Left lung (tissue), 10 donors: ENCODE results near the gene TIMP3. TPM values are rescaled to one million over a fixed set of nuclear protein-coding genes. Genes with fewer than 3 reads are reported as not detected.

Experiments used
- ATAC-seq: fragments of 200-7000 bp; cut with Tn5 transposase; one replicate; pipeline ENCODE4 v1.9.1; 2020; ENCODE audit warnings: moderate library complexity
- DNase-seq, 4 donors: peaks; one replicate each; pipeline ENCODE4 v3.0.0-alpha.2; 2013 to 2020
- H3K27ac ChIP-seq, 2 donors: fragments of 200-600 bp; sonication (generic) in 1 of 2; one replicate each; pipeline versions ENCODE4 v1.5.0 to v1.8.0; 2020 to 2021
- H3K27me3 ChIP-seq, 2 donors: fragments of 200-600 bp; sonication (generic) in 1 of 2; one replicate each; pipeline versions ENCODE4 v1.5.0 to v1.8.0; 2020 to 2021
- H3K36me3 ChIP-seq, 2 donors: fragments of 200-600 bp; sonication (generic) in 1 of 2; one replicate each; pipeline versions ENCODE4 v1.5.0 to v1.8.0; 2020 to 2021
- H3K4me1 ChIP-seq, 2 donors: fragments of 200-600 bp; one replicate each; pipeline ENCODE4 v1.8.0; 2021
- H3K4me3 ChIP-seq, 2 donors: fragments of 200-600 bp; sonication (generic) in 1 of 2; one replicate each; pipeline versions ENCODE4 v1.5.0 to v1.8.0; 2020 to 2021; ENCODE audit warnings: mild to moderate bottlenecking in 1 of 2
- H3K9me3 ChIP-seq, 2 donors: fragments of 200-600 bp; sonication (generic) in 1 of 2; one replicate each; pipeline versions ENCODE4 v1.5.0 to v1.8.0; 2020 to 2021
- intact Hi-C, 2 donors: fragments of 100-400 bp; cut with DNase I; formaldehyde crosslinking; loops; one replicate each; pipeline versions ENCODE4 v1.11.2 to v1.14.2; 2022
- polyA plus RNA-seq, 6 donors: library from polyadenylated mRNA; unstranded; fragments of 120-200 nt; gene quantifications; one replicate each; pipeline ENCODE4 v1.2.1, GENCODE V29; 2013; ENCODE audit not compliant: insufficient read length in 6 of 6
- total RNA-seq, 2 donors: library from RNA; stranded (reverse); fragmentation: NEBNext Ultra II Directional; extraction: Animal tissue kit (Norgen Biotek cat#: 25700); gene quantifications; one replicate each; pipeline ENCODE4 v1.2.1, GENCODE V29; 2021
- TF ChIP-seq, protein P1 (sequence below), 2 donors: fragments of 200-600 bp; sonication (generic) in 1 of 2; IDR thresholded peaks; one replicate each; pipeline versions ENCODE4 v1.5.0 to v1.8.0; 2021; ENCODE audit warnings: antibody characterized with exemption in 2 of 2
- donor health status: DM: no; HTN: yes; CAD: no.
- donor health status: DM: no; HTN: no; CAD: no.

The TIMP3 gene
- total and polyA plus RNA-seq, 8 donors: 146 to 308 (median 162) TPM

DNA sequence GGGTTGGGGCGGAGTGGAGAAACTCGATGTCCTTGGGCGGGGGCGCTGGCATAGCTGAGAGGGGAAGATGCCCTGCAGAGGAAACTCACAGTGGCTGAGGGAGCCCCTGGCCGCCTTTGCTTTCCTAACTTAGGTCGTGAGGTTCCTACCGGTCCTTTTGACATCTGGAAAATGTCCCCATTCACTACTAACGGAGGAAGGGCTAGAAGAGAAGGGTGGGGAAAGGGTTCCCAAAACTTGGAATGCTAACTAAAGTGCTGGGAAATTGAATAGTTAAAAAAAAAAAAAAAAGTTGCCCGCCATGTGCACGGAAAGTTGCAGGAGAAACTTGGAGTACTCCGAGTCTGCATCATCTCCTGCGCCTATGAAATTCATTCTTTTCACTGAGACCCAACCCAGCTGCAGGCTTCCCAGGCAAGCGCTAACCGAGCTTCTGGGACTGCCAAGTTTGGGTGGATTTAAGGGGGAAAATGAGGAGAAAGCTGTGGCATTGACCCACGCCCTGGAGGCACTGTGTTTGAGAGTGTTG is 796 bp downstream of the TIMP3 start:
- DNase-seq: no peak
- H3K9me3 ChIP-seq: no peaks in the 10 kb centered on the region
- TF ChIP-seq, protein P1, sequence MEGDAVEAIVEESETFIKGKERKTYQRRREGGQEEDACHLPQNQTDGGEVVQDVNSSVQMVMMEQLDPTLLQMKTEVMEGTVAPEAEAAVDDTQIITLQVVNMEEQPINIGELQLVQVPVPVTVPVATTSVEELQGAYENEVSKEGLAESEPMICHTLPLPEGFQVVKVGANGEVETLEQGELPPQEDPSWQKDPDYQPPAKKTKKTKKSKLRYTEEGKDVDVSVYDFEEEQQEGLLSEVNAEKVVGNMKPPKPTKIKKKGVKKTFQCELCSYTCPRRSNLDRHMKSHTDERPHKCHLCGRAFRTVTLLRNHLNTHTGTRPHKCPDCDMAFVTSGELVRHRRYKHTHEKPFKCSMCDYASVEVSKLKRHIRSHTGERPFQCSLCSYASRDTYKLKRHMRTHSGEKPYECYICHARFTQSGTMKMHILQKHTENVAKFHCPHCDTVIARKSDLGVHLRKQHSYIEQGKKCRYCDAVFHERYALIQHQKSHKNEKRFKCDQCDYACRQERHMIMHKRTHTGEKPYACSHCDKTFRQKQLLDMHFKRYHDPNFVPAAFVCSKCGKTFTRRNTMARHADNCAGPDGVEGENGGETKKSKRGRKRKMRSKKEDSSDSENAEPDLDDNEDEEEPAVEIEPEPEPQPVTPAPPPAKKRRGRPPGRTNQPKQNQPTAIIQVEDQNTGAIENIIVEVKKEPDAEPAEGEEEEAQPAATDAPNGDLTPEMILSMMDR (IDR thresholded peaks at IDR 0.05): no peak
- intact Hi-C loops: loop anchor here in 1 of 2 donors (10.0 kb wide), 1 partner anchor 192 kb away; no protein-coding TSS in a partner anchor
- peaks cover 0 to 25% of the 10 kb centered on the region in 2 donors for H3K4me1 ChIP-seq
- H3K27me3 ChIP-seq: peaks cover 6 to 44% of the 10 kb centered on the region in 2 donors
- no peak for ATAC-seq
- peak overlapping the region; percentile 69 to 76 for H3K27ac ChIP-seq
- H3K36me3 ChIP-seq: no peaks in the 10 kb centered on the region
- H3K4me3 ChIP-seq: peak overlapping the region; percentile 56 to 65

DNA sequence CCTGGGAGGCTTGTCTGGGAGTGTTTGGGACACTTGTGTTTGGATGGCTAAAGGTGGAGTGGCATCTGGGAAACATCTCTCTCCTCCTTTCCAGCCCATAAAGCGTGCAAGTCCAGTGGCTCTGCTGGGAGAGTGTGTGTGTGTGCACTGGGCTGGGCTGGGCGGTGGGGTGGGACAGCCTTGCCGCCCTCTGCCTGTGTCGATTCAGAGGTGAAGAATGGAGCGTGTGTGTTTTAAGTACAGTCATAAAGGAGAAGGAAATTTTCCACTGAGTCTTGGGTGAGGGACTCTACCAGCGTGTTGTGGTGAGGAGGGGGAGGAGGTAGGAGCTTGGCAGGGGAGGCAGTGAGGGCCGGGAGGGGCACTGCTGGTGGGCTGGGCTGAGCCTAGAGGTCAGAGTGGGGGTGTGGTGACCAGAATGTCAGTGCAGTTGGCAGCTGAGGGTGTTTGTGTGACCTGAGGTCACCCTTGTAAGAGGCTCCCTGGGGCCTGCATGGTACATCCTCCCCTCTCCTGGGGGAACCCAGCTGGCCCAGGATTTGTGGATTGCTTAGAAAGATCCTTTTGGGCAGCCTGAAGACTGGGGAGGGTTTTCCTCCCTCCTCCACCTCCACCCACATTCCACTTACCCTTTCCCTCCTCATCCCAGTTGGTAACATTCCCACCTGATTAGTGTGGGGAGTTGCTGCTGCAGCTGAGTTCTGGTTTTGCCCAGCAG is 1.7 kb downstream of the TIMP3 start:
- Histone ChIP-seq H3K4me3 (peak overlapping the region; percentile 56 to 65), H3K27me3 (peaks cover 6 to 44% of the 10 kb centered on the region in 2 donors), H3K9me3 (no peaks in the 10 kb centered on the region), H3K27ac (peak overlapping the region; percentile 69 to 76), H3K36me3 (no peaks in the 10 kb centered on the region), H3K4me1 (peaks cover 0 to 32% of the 10 kb centered on the region in 2 donors)
- intact Hi-C loops: loop anchor here in 1 of 2 donors (10.0 kb wide), 1 partner anchor 192 kb away; no protein-coding TSS in a partner anchor
- TF ChIP-seq, protein P1 (IDR thresholded peaks at IDR 0.05): no peak
- ATAC-seq (peak; percentile 38), DNase-seq (no peak)

DNA sequence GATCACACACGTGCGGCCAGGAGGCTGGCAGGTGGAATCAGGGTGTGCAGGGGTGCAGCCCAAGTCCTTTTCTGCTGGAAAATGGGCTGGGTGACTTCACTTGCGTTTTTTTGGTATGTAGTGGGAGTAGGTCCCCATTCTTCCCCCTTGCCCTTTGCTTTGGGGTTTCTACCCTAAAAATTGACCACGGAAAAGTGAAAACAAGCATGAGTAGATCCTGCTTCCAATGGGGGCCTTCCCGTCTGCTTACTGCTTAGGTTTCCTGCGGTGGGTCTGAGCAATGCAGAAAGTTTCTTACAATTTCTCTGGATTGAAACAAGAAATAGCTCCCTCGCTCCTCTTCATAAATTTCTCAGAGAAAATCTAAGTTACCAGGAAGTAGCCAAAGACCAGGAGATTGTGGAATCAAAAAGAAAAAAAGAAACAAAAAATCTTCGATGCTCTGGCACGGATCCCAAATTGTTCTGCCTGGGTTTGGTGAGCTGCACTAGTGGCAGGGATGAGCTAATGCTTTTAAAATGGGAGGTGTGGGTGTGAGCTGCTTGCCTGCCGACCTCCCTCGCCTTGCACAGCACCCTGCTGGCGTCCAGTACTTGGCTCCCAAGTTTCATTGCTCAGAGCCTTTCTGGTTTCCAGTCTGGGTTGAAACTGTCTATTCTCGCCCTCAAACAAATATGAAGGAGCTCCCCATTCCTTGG is 2.4 kb downstream of the TIMP3 start:
- ATAC-seq: no peak
- intact Hi-C loops: loop anchor here in 1 of 2 donors (10.0 kb wide), 1 partner anchor 191 kb away; no protein-coding TSS in a partner anchor
- H3K4me1 ChIP-seq: peaks cover 0 to 33% of the 10 kb centered on the region in 2 donors

DNA sequence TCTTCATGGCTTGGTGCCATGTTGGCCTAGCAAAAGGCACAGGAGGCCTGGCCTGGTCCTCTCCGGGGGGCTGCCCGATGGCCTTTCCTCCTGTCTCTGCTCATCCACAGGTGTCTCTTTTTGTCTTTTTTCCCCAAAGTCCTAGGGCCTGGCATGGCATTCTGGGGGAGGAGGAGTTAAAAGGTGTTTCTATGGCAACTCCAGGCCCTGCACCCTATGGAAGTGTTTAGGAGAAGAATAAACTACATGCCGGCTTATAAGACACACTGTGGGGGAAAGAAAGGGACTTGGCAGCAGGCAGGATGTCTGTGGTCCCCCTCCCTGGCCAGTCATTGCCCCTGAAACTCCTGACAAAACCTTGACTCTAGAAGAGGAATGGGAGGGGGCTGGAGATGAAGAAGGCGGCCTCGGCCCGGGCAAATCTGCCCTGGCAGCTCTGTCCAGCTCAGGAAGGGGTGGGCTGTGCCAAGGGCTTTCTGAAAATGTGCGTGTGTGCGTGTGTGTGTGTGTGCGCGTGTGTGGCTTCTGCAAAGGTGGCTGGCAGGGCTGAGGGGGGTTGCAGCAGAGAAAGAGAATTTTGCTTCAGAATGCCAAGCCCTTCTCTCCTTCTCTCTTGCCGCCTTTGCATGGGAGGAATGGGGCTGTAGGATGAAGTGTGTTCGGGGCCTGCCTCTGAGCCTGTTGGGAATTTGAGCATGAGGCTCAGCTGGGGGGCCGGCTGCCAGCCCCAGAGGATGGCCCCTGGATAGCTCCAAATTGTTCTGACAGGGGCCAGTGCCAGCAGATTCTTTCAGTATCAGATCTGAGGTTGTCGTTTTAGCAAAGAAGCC is 3.2 kb downstream of the TIMP3 start:
- ATAC-seq: no peak

More for the DNA sequence above, 2.4 kb downstream of the TIMP3 start:
- Histone ChIP-seq H3K9me3 (no peaks in the 10 kb centered on the region), H3K27ac (peak overlapping the region; percentile 69 to 76), H3K36me3 (peaks cover 0 to 3% of the 10 kb centered on the region in 2 donors), H3K27me3 (peaks cover 6 to 44% of the 10 kb centered on the region in 2 donors), H3K4me3 (peak overlapping the region; percentile 56 to 65)
- no peak for DNase-seq
- TF ChIP-seq, protein P1 (IDR thresholded peaks at IDR 0.05): peak in 1 of 2 donors; percentile 6

More for the DNA sequence above, 3.2 kb downstream of the TIMP3 start:
- peaks cover 6 to 42% of the 10 kb centered on the region in 2 donors for H3K27me3 ChIP-seq
- H3K36me3 ChIP-seq: peaks cover 0 to 3% of the 10 kb centered on the region in 2 donors
- no peak for DNase-seq
- H3K4me1 ChIP-seq: peaks cover 0 to 33% of the 10 kb centered on the region in 2 donors
- TF ChIP-seq, protein P1 (IDR thresholded peaks at IDR 0.05): no peak
- H3K4me3 ChIP-seq: peak overlapping the region; percentile 20 to 56
- H3K9me3 ChIP-seq: no peaks in the 10 kb centered on the region
- intact Hi-C loops: loop anchor here in 1 of 2 donors (10.0 kb wide), 1 partner anchor 190 kb away; no protein-coding TSS in a partner anchor
- peak overlapping the region in 1 of 2 donors; percentile 23 for H3K27ac ChIP-seq
